ENCODE results near the gene FEN1.

FEN1 gene

DNA sequence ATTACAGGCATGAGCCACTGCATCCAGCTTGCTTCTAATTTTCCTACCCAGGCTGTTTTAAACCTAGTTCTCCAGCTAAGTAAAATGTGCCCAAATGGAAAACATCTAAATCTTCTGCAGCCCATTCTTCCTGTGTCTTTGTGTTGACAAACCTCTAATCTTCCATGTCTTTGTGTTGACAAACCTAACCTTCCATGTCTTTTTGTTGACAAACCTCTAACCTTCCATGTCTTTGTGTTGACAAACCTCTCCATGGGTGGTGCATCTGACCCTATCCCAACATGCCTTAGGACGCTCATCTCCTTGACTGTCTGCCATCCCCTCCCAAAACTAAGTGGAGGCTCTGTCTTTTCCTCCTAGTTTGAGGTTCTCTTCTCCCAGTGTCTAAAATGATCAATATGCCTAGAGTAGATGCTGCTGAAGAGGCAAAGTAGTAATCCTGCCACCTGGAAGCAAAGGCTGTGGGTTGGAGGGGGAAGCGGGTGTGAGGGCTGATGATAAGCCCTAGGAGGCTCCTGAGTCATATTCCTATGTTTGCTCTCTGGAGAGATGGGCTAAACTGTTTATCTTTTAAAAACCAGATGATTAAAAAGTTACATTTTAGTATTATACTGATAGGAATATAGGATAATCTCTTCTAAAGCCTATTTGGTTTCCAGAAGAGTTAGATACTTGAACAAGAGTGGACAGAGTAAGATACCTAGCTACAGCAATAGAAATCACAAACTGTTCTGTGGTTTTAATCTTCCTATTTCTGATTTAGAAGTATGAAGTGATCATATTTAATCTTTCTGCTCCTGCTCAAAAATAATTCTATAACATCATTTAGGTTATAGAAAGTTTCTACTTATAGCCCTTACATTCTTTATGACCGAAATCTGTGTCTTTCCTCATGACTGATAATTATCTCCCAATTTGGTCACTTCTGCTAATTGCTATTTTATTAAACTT, 7.9 kb downstream of the FEN1 start:
- in situ Hi-C loops (cut with MboI; ENCODE audit: low pct_unique_long_range_greater_than_20kb, low sequenced_read_pairs, unreplicated experiment) = no loop called here
- DNase-seq (ENCODE audit: low spot score) = no peak
- no peak for TF ChIP-seq CTCF (IDR thresholded peaks at IDR 0.05; ENCODE audit: extremely low read depth, insufficient read depth, missing control alignments)

- DNase-seq (ENCODE audit: low spot score) = no peak
- in situ Hi-C loops (cut with MboI; ENCODE audit: low pct_unique_long_range_greater_than_20kb, low sequenced_read_pairs, unreplicated experiment) = no loop called here
- no peak for TF ChIP-seq CTCF (IDR thresholded peaks at IDR 0.05; ENCODE audit: extremely low read depth, insufficient read depth, missing control alignments)
These were observed 9.9 kb downstream of the FEN1 start for GRCh38 chr11:61802605-61803004.

DNA sequence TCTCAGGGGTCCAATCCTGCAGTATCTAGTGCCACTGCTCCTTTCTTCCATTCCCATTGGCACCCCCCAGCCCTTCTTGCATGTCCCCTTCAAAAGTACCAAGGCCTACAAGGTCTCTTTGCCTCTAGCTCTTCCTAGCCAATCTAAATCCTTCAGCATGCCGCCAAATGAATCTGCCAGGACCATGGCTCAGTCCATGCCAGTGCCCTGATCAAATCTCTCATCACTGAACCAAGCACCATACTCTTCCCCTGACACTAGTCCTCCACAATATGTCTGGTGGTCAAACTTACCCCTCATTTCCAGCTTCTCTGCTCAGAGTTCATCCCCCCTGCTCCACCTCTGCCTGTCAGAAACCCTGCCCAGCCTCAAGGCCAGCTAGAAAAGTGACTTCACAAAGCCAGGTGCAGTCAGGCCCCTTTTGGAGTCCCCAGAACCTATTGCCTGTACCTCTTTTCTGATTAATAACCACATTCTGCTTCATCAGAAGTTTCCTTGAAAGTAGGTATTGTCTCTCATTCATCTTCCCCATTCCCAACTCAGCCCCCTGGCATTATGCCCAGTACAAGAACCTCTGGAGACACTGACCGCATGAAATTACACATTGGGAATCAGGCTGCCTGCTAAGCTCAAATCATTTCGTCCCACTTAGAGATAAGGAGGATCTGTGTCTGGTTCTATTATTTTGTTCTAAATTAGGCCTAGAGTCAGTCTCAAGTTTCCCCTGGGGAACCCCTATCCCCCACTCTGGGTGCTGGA, 11.4 kb downstream of the FEN1 start:
- no peak for TF ChIP-seq CTCF (IDR thresholded peaks at IDR 0.05; ENCODE audit: extremely low read depth, insufficient read depth, missing control alignments)
- no peak for DNase-seq (ENCODE audit: low spot score)
- in situ Hi-C loops (cut with MboI; ENCODE audit: low pct_unique_long_range_greater_than_20kb, low sequenced_read_pairs, unreplicated experiment) = no loop called here

DNA sequence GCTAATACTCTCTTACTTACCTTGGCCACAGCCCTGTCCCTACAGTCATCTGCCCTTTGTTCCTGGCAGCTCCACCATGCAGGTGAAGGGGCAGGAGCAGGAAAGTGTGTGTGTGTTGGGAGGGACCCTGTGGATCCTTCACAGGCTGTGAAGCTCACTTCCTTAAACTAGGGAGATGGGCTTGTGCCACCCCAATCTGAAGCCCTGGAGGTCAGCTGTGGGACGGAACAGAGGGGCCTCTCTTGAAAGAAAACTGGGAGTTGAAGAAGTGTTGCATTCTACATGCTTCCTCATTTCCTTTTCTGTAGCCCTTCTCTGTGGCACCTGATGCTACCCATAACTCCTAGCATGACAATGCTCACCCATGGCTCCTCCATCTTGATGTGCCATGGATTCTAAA, 12.4 kb downstream of the FEN1 start:
- in situ Hi-C loops (cut with MboI; ENCODE audit: low pct_unique_long_range_greater_than_20kb, low sequenced_read_pairs, unreplicated experiment) = no loop called here
- no peak for DNase-seq (ENCODE audit: low spot score)
- TF ChIP-seq CTCF (IDR thresholded peaks at IDR 0.05; ENCODE audit: extremely low read depth, insufficient read depth, missing control alignments) = no peak

- TF ChIP-seq CTCF (IDR thresholded peaks at IDR 0.05; ENCODE audit: extremely low read depth, insufficient read depth, missing control alignments) = no peak
- in situ Hi-C loops (cut with MboI; ENCODE audit: low pct_unique_long_range_greater_than_20kb, low sequenced_read_pairs, unreplicated experiment) = no loop called here
These were observed 14.1 kb downstream of the FEN1 start for GRCh38 chr11:61806785-61807184.

DNA sequence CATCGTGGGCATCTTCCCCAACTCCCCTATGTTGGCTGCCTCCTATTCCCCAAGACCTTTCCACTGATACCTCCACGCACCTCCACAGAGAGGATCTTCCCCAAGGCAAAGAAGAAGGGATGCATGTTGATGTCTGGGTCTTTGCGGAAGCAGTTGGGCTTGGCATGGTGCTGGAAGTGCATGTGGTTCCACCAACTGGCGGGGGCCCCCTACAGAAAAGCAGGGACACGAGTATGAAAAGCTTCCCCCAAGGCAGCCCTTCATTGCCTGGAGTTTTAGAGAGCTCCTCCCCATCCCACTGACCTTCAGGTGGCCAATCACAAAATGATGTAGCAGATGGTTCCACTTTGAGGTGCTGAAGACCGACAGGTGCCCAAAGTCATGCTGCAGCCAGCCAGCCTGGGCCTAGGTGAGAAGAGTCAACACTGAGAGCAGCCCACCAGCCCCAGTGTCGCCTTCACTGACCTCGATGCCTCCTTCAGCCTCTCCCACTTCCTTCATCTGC, 18.0 kb downstream of the FEN1 start:
- no peak for DNase-seq (ENCODE audit: low spot score)
- in situ Hi-C loops (cut with MboI; ENCODE audit: low pct_unique_long_range_greater_than_20kb, low sequenced_read_pairs, unreplicated experiment) = no loop called here
- TF ChIP-seq CTCF (IDR thresholded peaks at IDR 0.05; ENCODE audit: extremely low read depth, insufficient read depth, missing control alignments) = no peak

More at GRCh38 chr11:61806785-61807184, 14.1 kb downstream of the FEN1 start:
- DNase-seq (ENCODE audit: low spot score) = no peak
